ENCODE measurements around the gene AGAP3. TPM values are rescaled to one million over a fixed set of nuclear protein-coding genes. Genes with fewer than 3 reads are reported as not detected.

The AGAP3 gene
- polyA plus RNA-seq, 1 donor (not counting 4 experiments of a cell fraction or from before 2014, with no cell fraction given): 64.3 TPM

DNA sequence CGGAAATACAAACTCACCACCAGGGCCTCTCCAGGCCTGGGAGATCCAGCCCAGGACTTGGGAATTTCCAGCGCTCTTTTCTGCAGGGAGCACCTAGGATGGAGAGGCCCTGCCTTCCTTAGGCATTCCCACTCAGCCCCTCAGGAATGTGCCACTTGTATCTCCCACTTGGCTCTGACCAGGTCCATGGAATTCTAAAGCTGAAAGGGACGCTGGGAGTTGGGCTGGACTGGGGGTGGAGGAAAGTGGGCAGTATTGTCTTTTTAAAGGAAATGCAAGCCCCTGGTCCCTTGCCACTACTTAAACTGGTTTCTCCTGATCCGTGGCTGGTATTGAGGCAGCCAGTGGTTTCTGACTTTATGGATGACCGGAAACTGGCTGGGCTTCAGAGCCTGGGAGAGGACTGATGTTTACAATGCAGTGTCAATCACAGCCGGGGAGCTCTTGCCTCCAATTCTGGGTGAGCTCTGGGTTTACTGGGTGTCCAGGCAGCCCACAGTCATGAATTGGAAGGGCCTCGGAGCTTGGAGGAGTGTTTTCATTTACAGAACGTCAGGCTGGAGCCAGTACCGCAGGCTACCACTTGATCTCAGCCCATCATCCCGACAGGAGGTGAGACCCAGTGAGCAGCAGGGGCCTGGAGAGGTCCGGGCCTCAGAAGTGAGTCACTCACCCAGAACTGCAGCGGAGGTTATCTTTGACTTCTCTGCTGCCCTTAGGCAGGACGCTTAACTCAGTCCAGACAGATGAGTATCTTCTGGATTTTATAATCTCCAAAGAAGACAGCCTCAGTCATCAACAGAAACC lies 27.3 kb downstream of the AGAP3 start:
- TF ChIP-seq, protein P1, sequence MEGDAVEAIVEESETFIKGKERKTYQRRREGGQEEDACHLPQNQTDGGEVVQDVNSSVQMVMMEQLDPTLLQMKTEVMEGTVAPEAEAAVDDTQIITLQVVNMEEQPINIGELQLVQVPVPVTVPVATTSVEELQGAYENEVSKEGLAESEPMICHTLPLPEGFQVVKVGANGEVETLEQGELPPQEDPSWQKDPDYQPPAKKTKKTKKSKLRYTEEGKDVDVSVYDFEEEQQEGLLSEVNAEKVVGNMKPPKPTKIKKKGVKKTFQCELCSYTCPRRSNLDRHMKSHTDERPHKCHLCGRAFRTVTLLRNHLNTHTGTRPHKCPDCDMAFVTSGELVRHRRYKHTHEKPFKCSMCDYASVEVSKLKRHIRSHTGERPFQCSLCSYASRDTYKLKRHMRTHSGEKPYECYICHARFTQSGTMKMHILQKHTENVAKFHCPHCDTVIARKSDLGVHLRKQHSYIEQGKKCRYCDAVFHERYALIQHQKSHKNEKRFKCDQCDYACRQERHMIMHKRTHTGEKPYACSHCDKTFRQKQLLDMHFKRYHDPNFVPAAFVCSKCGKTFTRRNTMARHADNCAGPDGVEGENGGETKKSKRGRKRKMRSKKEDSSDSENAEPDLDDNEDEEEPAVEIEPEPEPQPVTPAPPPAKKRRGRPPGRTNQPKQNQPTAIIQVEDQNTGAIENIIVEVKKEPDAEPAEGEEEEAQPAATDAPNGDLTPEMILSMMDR (optimal IDR thresholded peaks at IDR 0.05 in 1 of 3, IDR thresholded peaks at IDR 0.05 in 1 of 3, conservative IDR thresholded peaks at IDR 0.05 in 1 of 3; ENCODE audit: extremely low read depth in 1 of 3, insufficient read depth in 2 of 3, low read length in 3 of 3): no peak
- TF ChIP-seq EZH2 (IDR thresholded peaks at IDR 0.05; ENCODE audit: low read length): no peak
- peak overlapping the region; percentile 96 for H3K4me2 ChIP-seq (ENCODE audit: control insufficient read depth, extremely low read depth, insufficient read depth, low read depth, low read length)
- H2AFZ ChIP-seq (ENCODE audit: control insufficient read depth, low read length): no peak overlapping the region
- FAIRE-seq: peak; percentile 95
- H3K9ac ChIP-seq (ENCODE audit: control insufficient read depth, extremely low read depth, insufficient read depth, low read length): peak overlapping the region; percentile 69
- H3K9me3 ChIP-seq (ENCODE audit: control insufficient read depth, low read depth, low read length): no peaks in the 10 kb centered on the region
- peaks cover 6% of the 10 kb centered on the region for H4K20me1 ChIP-seq (ENCODE audit: control insufficient read depth, extremely low read depth, insufficient read depth, low read length)
- H3K27ac ChIP-seq (ENCODE audit: control insufficient read depth, insufficient read depth, low read length): peak overlapping the region; percentile 65
- no peaks in the 10 kb centered on the region for H3K9me1 ChIP-seq (ENCODE audit: control insufficient read depth, extremely low read depth, insufficient read depth, low read length)
- H3K4me1 ChIP-seq (ENCODE audit: control insufficient read depth, extremely low read depth, insufficient read depth, low read length): peaks cover 33% of the 10 kb centered on the region
- dilution Hi-C loops (cut with MboI; ENCODE audit: extremely low pct_ligation_motif_present, low sequenced_read_pairs): no loop called here
- H3K36me3 ChIP-seq (ENCODE audit: control insufficient read depth in 2 of 2, extremely low read depth in 1 of 2, insufficient read depth in 2 of 2, low read length in 2 of 2): peaks cover 5 to 13% of the 10 kb centered on the region in 2 experiments
- no peaks in the 10 kb centered on the region for H3K27me3 ChIP-seq (ENCODE audit: control insufficient read depth, extremely low read depth, insufficient read depth, low read length)
- peaks cover 59% of the 10 kb centered on the region for H3K79me2 ChIP-seq (ENCODE audit: control insufficient read depth, insufficient read depth, low read length)
- peak overlapping the region; percentile 36 to 68 (median 61) for H3K4me3 ChIP-seq (ENCODE audit: control insufficient read depth in 2 of 3, extremely low read depth in 1 of 3, insufficient read depth in 2 of 3, low read depth in 1 of 3, low read length in 3 of 3)
- peak; percentile 81 for DNase-seq (ENCODE audit: low read depth, low spot score)

DNA sequence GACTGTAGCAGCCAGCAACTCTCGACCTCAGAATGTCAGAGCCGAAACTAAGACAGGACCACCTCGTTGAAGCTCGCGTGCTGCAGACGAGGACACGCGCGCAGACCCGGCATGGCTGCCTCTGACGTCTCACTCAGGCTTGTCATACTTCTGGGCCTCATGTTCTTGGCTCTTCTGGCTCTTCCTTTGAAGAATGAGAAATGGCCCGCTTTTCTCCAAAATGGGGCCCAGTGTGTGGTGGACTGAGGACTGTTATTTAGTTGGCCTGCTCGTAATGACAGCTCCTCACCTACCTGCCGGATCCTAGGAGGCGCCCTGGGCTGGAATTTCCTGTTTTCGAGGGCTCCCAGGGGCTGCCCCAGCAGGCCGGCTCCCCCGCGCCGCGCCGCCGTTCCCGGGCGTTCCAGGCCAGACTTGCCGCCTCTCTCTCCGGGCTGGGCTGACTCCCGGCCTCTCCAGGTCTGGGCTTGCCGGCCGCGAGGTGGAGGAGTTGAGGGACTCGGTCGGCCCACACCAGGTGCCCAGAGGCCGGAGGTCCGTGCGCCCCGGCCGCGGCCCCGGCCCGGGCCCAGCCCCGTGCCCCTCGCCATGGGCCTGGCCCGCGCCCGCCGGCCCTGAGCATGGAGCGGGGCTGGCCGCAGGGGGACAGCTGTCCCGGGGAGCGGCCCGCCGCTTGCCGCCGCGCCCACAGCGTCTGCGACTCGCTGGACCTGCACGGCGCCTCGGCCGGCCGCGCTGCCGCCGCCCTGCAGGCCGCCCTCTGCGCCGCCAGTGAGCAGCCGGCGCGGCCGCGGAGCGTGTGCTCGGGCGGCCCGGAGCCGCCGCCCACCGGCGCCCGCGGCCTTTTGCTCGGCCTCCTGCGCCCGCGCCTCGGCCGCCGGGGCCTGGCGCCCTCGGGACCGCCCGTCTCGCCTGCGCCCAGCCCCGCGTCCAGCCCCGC lies 28.1 kb downstream of the AGAP3 start:
- H3K27me3 ChIP-seq (ENCODE audit: control insufficient read depth, extremely low read depth, insufficient read depth, low read length): no peaks in the 10 kb centered on the region
- peak overlapping the region; percentile 65 for H3K27ac ChIP-seq (ENCODE audit: control insufficient read depth, insufficient read depth, low read length)
- peak overlapping the region; percentile 36 to 68 (median 61) for H3K4me3 ChIP-seq (ENCODE audit: control insufficient read depth in 2 of 3, extremely low read depth in 1 of 3, insufficient read depth in 2 of 3, low read depth in 1 of 3, low read length in 3 of 3)
- dilution Hi-C loops (cut with MboI; ENCODE audit: extremely low pct_ligation_motif_present, low sequenced_read_pairs): no loop called here
- peaks cover 33% of the 10 kb centered on the region for H3K4me1 ChIP-seq (ENCODE audit: control insufficient read depth, extremely low read depth, insufficient read depth, low read length)
- H4K20me1 ChIP-seq (ENCODE audit: control insufficient read depth, extremely low read depth, insufficient read depth, low read length): peaks cover 6% of the 10 kb centered on the region
- H2AFZ ChIP-seq (ENCODE audit: control insufficient read depth, low read length): no peak overlapping the region
- H3K4me2 ChIP-seq (ENCODE audit: control insufficient read depth, extremely low read depth, insufficient read depth, low read depth, low read length): peak overlapping the region; percentile 96
- H3K9me3 ChIP-seq (ENCODE audit: control insufficient read depth, low read depth, low read length): no peaks in the 10 kb centered on the region
- FAIRE-seq (no peak), DNase-seq (ENCODE audit: low read depth, low spot score) (no peak)
- H3K36me3 ChIP-seq (ENCODE audit: control insufficient read depth in 2 of 2, extremely low read depth in 1 of 2, insufficient read depth in 2 of 2, low read length in 2 of 2): peaks cover 12 to 22% of the 10 kb centered on the region in 2 experiments
- H3K79me2 ChIP-seq (ENCODE audit: control insufficient read depth, insufficient read depth, low read length): peaks cover 68% of the 10 kb centered on the region
- TF ChIP-seq EZH2 (IDR thresholded peaks at IDR 0.05; ENCODE audit: low read length): no peak
- TF ChIP-seq, protein P1 (optimal IDR thresholded peaks at IDR 0.05 in 1 of 3, IDR thresholded peaks at IDR 0.05 in 1 of 3, conservative IDR thresholded peaks at IDR 0.05 in 1 of 3; ENCODE audit: extremely low read depth in 1 of 3, insufficient read depth in 2 of 3, low read length in 3 of 3): no peak
- no peaks in the 10 kb centered on the region for H3K9me1 ChIP-seq (ENCODE audit: control insufficient read depth, extremely low read depth, insufficient read depth, low read length)
- peak overlapping the region; percentile 69 for H3K9ac ChIP-seq (ENCODE audit: control insufficient read depth, extremely low read depth, insufficient read depth, low read length)
